ENCODE data around the gene CFAP299. TPM values are rescaled to one million over a fixed set of nuclear protein-coding genes. Genes with fewer than 3 reads are reported as not detected.

The CFAP299 gene
- total and polyA plus RNA-seq, 2 donors (not counting 1 experiment from before 2014, with no cell fraction given) = not detected

DNA sequence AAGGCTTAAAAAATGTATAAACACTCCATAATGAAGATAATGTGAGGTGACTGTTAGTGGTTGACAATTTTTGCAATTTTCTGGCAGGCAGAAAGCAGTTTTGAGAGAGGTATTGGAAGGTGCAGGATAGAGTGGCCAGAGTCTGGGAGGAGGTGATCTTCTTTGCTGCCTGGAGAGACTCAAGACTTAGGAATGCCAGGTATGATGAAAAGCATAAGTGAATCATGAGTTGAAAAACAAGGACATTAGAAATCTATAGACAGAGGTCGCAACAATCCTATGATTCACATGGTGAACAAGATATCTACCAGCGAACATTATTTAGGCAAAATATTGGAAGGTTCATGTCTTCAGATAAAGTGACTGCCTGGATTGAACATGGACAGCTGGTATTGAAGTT, 118.5 kb downstream of the CFAP299 start:
- Mint-ChIP-seq H3K27ac (no peak overlapping the region), H3K4me3 (no peak overlapping the region), H3K9me3 (ENCODE audit: insufficient read depth) (no peaks in the 10 kb centered on the region), H3K27me3 (no peaks in the 10 kb centered on the region), H3K4me1 (no peaks in the 10 kb centered on the region)
- Histone ChIP-seq H2AFZ (ENCODE audit: insufficient read depth, low read depth, low read length, poor library complexity, severe bottlenecking) (no peak overlapping the region), H3K27me3 (replicated peaks in 1 of 4; ENCODE audit: control extremely low read depth in 1 of 4, control insufficient read depth in 3 of 4, insufficient read depth in 4 of 4, low read length in 3 of 4) (no peaks in the 10 kb centered on the region), H3K4me1 (ENCODE audit: control insufficient read depth in 2 of 2, insufficient read depth in 2 of 2, low read length in 2 of 2) (no peaks in the 10 kb centered on the region), H3K79me2 (ENCODE audit: control insufficient read depth, insufficient read depth, low read length) (no peaks in the 10 kb centered on the region), H3K4me2 (replicated peaks; ENCODE audit: low read depth, low read length, poor library complexity, severe bottlenecking) (no peak overlapping the region), H4K20me1 (ENCODE audit: control insufficient read depth, insufficient read depth, low read length, poor library complexity, severe bottlenecking) (no peaks in the 10 kb centered on the region), H3K9me3 (ENCODE audit: control extremely low read depth in 1 of 3, control insufficient read depth in 2 of 3, insufficient read depth in 1 of 3, low read length in 2 of 3) (peaks cover 0 to 3% (median 0%) of the 10 kb centered on the region in 3 donors), H3K9ac (ENCODE audit: low read length) (no peak overlapping the region), H3K36me3 (replicated peaks in 1 of 2; ENCODE audit: control extremely low read depth in 1 of 2, control insufficient read depth in 1 of 2, extremely low read depth in 1 of 2, insufficient read depth in 2 of 2, low read length in 1 of 2) (no peaks in the 10 kb centered on the region), H3K27ac (ENCODE audit: low read length in 2 of 2) (no peak overlapping the region), H3K4me3 (ENCODE audit: control extremely low read depth in 1 of 5, extremely low read depth in 1 of 5, insufficient read depth in 1 of 5, low read depth in 2 of 5, low read length in 4 of 5) (no peak overlapping the region)
- ATAC-seq (ENCODE audit: low read depth) (no peak), DNase-seq (no peak)
- intact Hi-C loops (cut with micrococcal nuclease) = no loop called here
- WGBS (ENCODE audit: insufficient coverage) = 100% methylated on average over 2 of the region's 2 CpGs
- POLR2A ChIA-PET = no interaction called here
- CTCF ChIA-PET = no interaction called here
- TF ChIP-seq EZH2 (IDR thresholded peaks at IDR 0.05; ENCODE audit: borderline replicate concordance, insufficient read depth, low read depth, low read length, poor library complexity, severe bottlenecking) = no peak
- TF ChIP-seq, protein P1, sequence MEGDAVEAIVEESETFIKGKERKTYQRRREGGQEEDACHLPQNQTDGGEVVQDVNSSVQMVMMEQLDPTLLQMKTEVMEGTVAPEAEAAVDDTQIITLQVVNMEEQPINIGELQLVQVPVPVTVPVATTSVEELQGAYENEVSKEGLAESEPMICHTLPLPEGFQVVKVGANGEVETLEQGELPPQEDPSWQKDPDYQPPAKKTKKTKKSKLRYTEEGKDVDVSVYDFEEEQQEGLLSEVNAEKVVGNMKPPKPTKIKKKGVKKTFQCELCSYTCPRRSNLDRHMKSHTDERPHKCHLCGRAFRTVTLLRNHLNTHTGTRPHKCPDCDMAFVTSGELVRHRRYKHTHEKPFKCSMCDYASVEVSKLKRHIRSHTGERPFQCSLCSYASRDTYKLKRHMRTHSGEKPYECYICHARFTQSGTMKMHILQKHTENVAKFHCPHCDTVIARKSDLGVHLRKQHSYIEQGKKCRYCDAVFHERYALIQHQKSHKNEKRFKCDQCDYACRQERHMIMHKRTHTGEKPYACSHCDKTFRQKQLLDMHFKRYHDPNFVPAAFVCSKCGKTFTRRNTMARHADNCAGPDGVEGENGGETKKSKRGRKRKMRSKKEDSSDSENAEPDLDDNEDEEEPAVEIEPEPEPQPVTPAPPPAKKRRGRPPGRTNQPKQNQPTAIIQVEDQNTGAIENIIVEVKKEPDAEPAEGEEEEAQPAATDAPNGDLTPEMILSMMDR (IDR thresholded peaks at IDR 0.05) = no peak

DNA sequence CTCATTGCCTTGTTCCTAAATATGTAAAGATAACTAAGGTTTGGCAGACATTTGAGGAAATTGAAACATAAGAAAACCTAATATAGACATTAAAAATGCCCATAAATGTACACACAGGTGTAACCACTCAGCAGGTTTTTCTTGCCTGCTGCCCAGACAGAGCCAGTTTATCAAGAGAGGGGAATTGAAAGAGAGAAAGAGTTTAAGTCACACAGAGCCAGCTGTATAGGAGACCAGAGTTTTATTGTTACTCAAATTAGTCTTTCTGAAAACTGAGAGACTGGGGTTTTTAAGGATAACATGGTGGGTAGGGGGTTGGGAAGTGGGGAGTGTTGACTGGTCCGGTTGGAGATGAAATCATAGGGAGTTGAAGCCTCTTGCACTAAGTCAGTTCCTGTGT, 119.0 kb downstream of the CFAP299 start:
- Histone ChIP-seq H3K27ac (ENCODE audit: low read length in 2 of 2) (no peak overlapping the region), H4K20me1 (ENCODE audit: control insufficient read depth, insufficient read depth, low read length, poor library complexity, severe bottlenecking) (no peaks in the 10 kb centered on the region), H3K4me2 (replicated peaks; ENCODE audit: low read depth, low read length, poor library complexity, severe bottlenecking) (no peak overlapping the region), H3K27me3 (replicated peaks in 1 of 4; ENCODE audit: control extremely low read depth in 1 of 4, control insufficient read depth in 3 of 4, insufficient read depth in 4 of 4, low read length in 3 of 4) (no peaks in the 10 kb centered on the region), H2AFZ (ENCODE audit: insufficient read depth, low read depth, low read length, poor library complexity, severe bottlenecking) (no peak overlapping the region), H3K36me3 (replicated peaks in 1 of 2; ENCODE audit: control extremely low read depth in 1 of 2, control insufficient read depth in 1 of 2, extremely low read depth in 1 of 2, insufficient read depth in 2 of 2, low read length in 1 of 2) (no peaks in the 10 kb centered on the region), H3K4me1 (ENCODE audit: control insufficient read depth in 2 of 2, insufficient read depth in 2 of 2, low read length in 2 of 2) (no peaks in the 10 kb centered on the region), H3K4me3 (ENCODE audit: control extremely low read depth in 1 of 5, extremely low read depth in 1 of 5, insufficient read depth in 1 of 5, low read depth in 2 of 5, low read length in 4 of 5) (no peak overlapping the region), H3K79me2 (ENCODE audit: control insufficient read depth, insufficient read depth, low read length) (no peaks in the 10 kb centered on the region), H3K9me3 (ENCODE audit: control extremely low read depth in 1 of 3, control insufficient read depth in 2 of 3, insufficient read depth in 1 of 3, low read length in 2 of 3) (peaks cover 0 to 3% (median 0%) of the 10 kb centered on the region in 3 donors), H3K9ac (ENCODE audit: low read length) (no peak overlapping the region)
- no peaks in the 10 kb centered on the region for H3K4me1 Mint-ChIP-seq
- ATAC-seq (ENCODE audit: low read depth) (no peak), DNase-seq (no peak)
- POLR2A ChIA-PET = no interaction called here
- TF ChIP-seq, protein P1 (IDR thresholded peaks at IDR 0.05) = no peak
- TF ChIP-seq EZH2 (IDR thresholded peaks at IDR 0.05; ENCODE audit: borderline replicate concordance, insufficient read depth, low read depth, low read length, poor library complexity, severe bottlenecking) = no peak
- 92% methylated on average over 1 of the region's 1 CpG for WGBS (ENCODE audit: insufficient coverage)
- H3K4me3 Mint-ChIP-seq = no peak overlapping the region
- H3K27ac Mint-ChIP-seq = no peak overlapping the region
- no peaks in the 10 kb centered on the region for H3K9me3 Mint-ChIP-seq (ENCODE audit: insufficient read depth)
- CTCF ChIA-PET = interaction anchor here (0.6 kb wide), 1 partner anchor 256 kb away, joined by 4 read pairs; no protein-coding TSS in a partner anchor
- intact Hi-C loops (cut with micrococcal nuclease) = no loop called here
- H3K27me3 Mint-ChIP-seq = no peaks in the 10 kb centered on the region
